GM23338 (cell line): Measurements from ENCODE around the gene ITGA2. TPM values are rescaled to one million over a fixed set of nuclear protein-coding genes. Genes with fewer than 3 reads are reported as not detected.

Experiments used
- ATAC-seq: fragments of 200-7000 bp; cut with Tn5 transposase; 3 replicates; pipeline ENCODE4 v1.9.1; 2020
- DNase-seq: peaks from one replicate; pipeline ENCODE4 v3.0.0-alpha.2; 2015; ENCODE audit warnings: low spot score
- H2AFZ ChIP-seq: fragments of 200-600 bp; sonication (generic); 2 replicates; pipeline ENCODE4 v1.8.0; 2016; ENCODE audit warnings: antibody characterized with exemption, mild to moderate bottlenecking, moderate library complexity
- H3F3A ChIP-seq: fragments of 200-600 bp; sonication (generic); replicated peaks from 2 replicates; pipeline ENCODE4 v1.8.0; 2017; ENCODE audit warnings: antibody characterized with exemption, mixed run types, low read depth
- H3K27ac ChIP-seq: fragments of 200-600 bp; sonication (generic); 2 replicates; pipeline ENCODE4 v1.6.1; 2016; ENCODE audit warnings: low read depth
- H3K27me3 ChIP-seq: fragments of 200-600 bp; sonication (generic); 2 replicates; pipeline ENCODE4 v1.8.0; 2016; ENCODE audit warnings: mild to moderate bottlenecking, mixed run types, moderate library complexity; ENCODE audit not compliant: insufficient read depth
- H3K36me3 ChIP-seq: fragments of 200-600 bp; sonication (generic); 2 replicates; pipeline ENCODE4 v1.8.0; 2016; ENCODE audit warnings: mild to moderate bottlenecking; ENCODE audit not compliant: insufficient read depth
- H3K4me1 ChIP-seq: fragments of 200-600 bp; sonication (generic); 2 replicates; pipeline ENCODE4 v1.8.0; 2016; ENCODE audit warnings: mild to moderate bottlenecking, moderate library complexity; ENCODE audit not compliant: insufficient read depth
- H3K4me2 ChIP-seq: fragments of 200-600 bp; sonication (generic); 2 replicates; pipeline ENCODE4 v1.7.1; 2017; ENCODE audit warnings: mixed run types
- H3K4me3 ChIP-seq: fragments of 200-600 bp; sonication (generic); 2 replicates; pipeline ENCODE4 v1.6.1; 2016; ENCODE audit warnings: mixed run types
- H3K79me2 ChIP-seq: fragments of 200-600 bp; sonication (generic); replicated peaks from 2 replicates; pipeline ENCODE4 v1.8.0; 2017; ENCODE audit warnings: mild to moderate bottlenecking; ENCODE audit not compliant: insufficient read depth
- H3K9me2 ChIP-seq: fragments of 200-600 bp; sonication (generic); 2 replicates; pipeline ENCODE4 v1.8.0; 2017; ENCODE audit not compliant: insufficient read depth
- H4K20me1 ChIP-seq: fragments of 200-600 bp; sonication (generic); replicated peaks from 2 replicates; pipeline ENCODE4 v1.8.0; 2017; ENCODE audit warnings: mild to moderate bottlenecking; ENCODE audit not compliant: insufficient read depth
- H3K27ac Mint-ChIP-seq: 2 replicates; pipeline ENCODE4 v1.8.0; 2020; ENCODE audit warnings: inconsistent platforms, mild to moderate bottlenecking, moderate library complexity, mixed read lengths
- H3K27me3 Mint-ChIP-seq: 3 replicates; pipeline ENCODE4 v1.8.0; 2022; ENCODE audit warnings: low read depth, mild to moderate bottlenecking, moderate library complexity, mixed read lengths, inconsistent platforms; ENCODE audit not compliant: insufficient read depth, poor library complexity
- H3K36me3 Mint-ChIP-seq: 3 replicates; pipeline ENCODE4 v1.8.0; 2021; ENCODE audit warnings: low read depth, mild to moderate bottlenecking, inconsistent platforms, moderate library complexity, mixed read lengths
- H3K4me1 Mint-ChIP-seq: 3 replicates; pipeline ENCODE4 v1.8.0; 2020; ENCODE audit warnings: mild to moderate bottlenecking, inconsistent platforms, mixed read lengths
- H3K4me3 Mint-ChIP-seq: 3 replicates; pipeline ENCODE4 v1.8.0; 2021; ENCODE audit warnings: moderate library complexity, mild to moderate bottlenecking, inconsistent platforms, mixed read lengths
- H3K9me3 Mint-ChIP-seq: 3 replicates; pipeline ENCODE4 v1.8.0; 2020; ENCODE audit warnings: moderate library complexity, mild to moderate bottlenecking, inconsistent platforms, mixed read lengths
- CREB1 ChIP-seq: fragments of 250-450 bp; sonication (Bioruptor Pico); IDR thresholded peaks from 2 replicates; pipeline ENCODE4 v1.5.0; 2020; ENCODE audit warnings: low read depth, mild to moderate bottlenecking, moderate library complexity
- EZH2 ChIP-seq: fragments of 200-600 bp; sonication (generic); IDR thresholded peaks from one replicate; pipeline ENCODE4 v1.8.0; 2017; ENCODE audit warnings: antibody characterized with exemption, mild to moderate bottlenecking, low read depth; ENCODE audit not compliant: unreplicated experiment
- JUNB ChIP-seq: IDR thresholded peaks from one replicate; pipeline ENCODE4 v1.6.1; 2016; ENCODE audit warnings: antibody characterized with exemption; ENCODE audit not compliant: unreplicated experiment
- POLR2AphosphoS5 ChIP-seq: IDR thresholded peaks from 2 replicates; pipeline ENCODE4 v1.6.1; 2016; ENCODE audit warnings: antibody characterized with exemption, low read depth
- REST ChIP-seq: IDR thresholded peaks from one replicate; pipeline ENCODE4 v1.6.1; 2018; ENCODE audit warnings: antibody characterized with exemption; ENCODE audit not compliant: unreplicated experiment
- ZNF114 ChIP-seq: fragments of 250-450 bp; sonication (Bioruptor Pico); IDR thresholded peaks from 2 replicates; pipeline ENCODE4 v1.5.0; 2020; ENCODE audit warnings: mild to moderate bottlenecking, moderate library complexity
- ZNF331 ChIP-seq: fragments of 250-450 bp; sonication (Bioruptor Pico); IDR thresholded peaks from 2 replicates; pipeline ENCODE4 v1.5.0; 2020; ENCODE audit warnings: low read depth, mild to moderate bottlenecking, moderate library complexity
- ZNF462 ChIP-seq: fragments of 250-450 bp; sonication (Bioruptor Pico); IDR thresholded peaks from 2 replicates; pipeline ENCODE4 v1.5.0; 2020; ENCODE audit warnings: mild to moderate bottlenecking, moderate library complexity
- polyA plus RNA-seq: library from polyadenylated mRNA; unstranded; fragments of >200 nt; fragmentation: Nextera tagmentation; extraction: Ambion mirVana; gene quantifications from 2 replicates; pipeline ENCODE4 v1.2.1, GENCODE V29; 2016
- total RNA-seq: library from RNA; depleted of rRNA; stranded (reverse); fragments of >200 nt; shearing (Covaris generic); gene quantifications from 2 replicates; pipeline ENCODE4 v1.2.3, GENCODE V29; 2014

The ITGA2 gene
- total and polyA plus RNA-seq, 2 experiments from 2014 or later, result 2.6 to 7.1 TPM

- no peak for TF ChIP-seq REST
- TF ChIP-seq ZNF114 (CRISPR knock-in tag), result no peak
- no peak for TF ChIP-seq ZNF462
- TF ChIP-seq JUNB, result no peak
- TF ChIP-seq POLR2AphosphoS5, result no peak
- no peak for TF ChIP-seq CREB1 (CRISPR knock-in tag)
Measured at GRCh38 chr5:53032188-53032587, 43.0 kb downstream of the ITGA2 start (continued).

GRCh38 chr5:53034832-53035231, 45.7 kb downstream of the ITGA2 start:
- H3K27ac ChIP-seq, result no peak overlapping the region
- H3K27me3 ChIP-seq, result no peaks in the 10 kb centered on the region

More at GRCh38 chr5:53034832-53035231, 45.7 kb downstream of the ITGA2 start:
- no peak overlapping the region for H3K27ac Mint-ChIP-seq
- H3K36me3 Mint-ChIP-seq, result no peaks in the 10 kb centered on the region
- H3K27me3 Mint-ChIP-seq, result no peaks in the 10 kb centered on the region
- Histone ChIP-seq H3K4me3 (no peak overlapping the region), H3K79me2 (no peaks in the 10 kb centered on the region), H3F3A (no peaks in the 10 kb centered on the region), H4K20me1 (no peaks in the 10 kb centered on the region), H3K36me3 (no peaks in the 10 kb centered on the region), H3K4me1 (peaks cover 5% of the 10 kb centered on the region; the same call in 1 of the 2 replicates), H3K9me2 (no peaks in the 10 kb centered on the region), H3K4me2 (no peak overlapping the region), H2AFZ (no peak overlapping the region)
- H3K9me3 Mint-ChIP-seq, result no peaks in the 10 kb centered on the region
- peaks cover 11% of the 10 kb centered on the region; the same call in 2 of the 3 replicates for H3K4me1 Mint-ChIP-seq
- no peak overlapping the region for H3K4me3 Mint-ChIP-seq
- TF ChIP-seq ZNF331 (CRISPR knock-in tag), result no peak
- no peak for TF ChIP-seq EZH2
- TF ChIP-seq JUNB, result no peak
- no peak for TF ChIP-seq REST
- no peak for DNase-seq
- no peak for ATAC-seq
